HG03097 (cell line): ENCODE results near the gene POLR1G.
A peak's percentile ranks its signal among the peaks of the same experiment; 100 is the strongest.
"Not testable (repeated sequence)": the region's sequence is repeated elsewhere in the genome, so short reads cannot be mapped to it uniquely, and the experiment has no call there.

Experiments used
- ATAC-seq: cut with Tn5 transposase; IDR thresholded peaks from one replicate; pipeline ENCODE4 v1.9.1; 2021; ENCODE audit not compliant: unreplicated experiment, low FRiP score

The POLR1G gene

GRCh38 chr19:45419895-45420294, 13.5 kb downstream of the POLR1G start:
- ATAC-seq = no peak

GRCh38 chr19:45420356-45420755, 13.9 kb downstream of the POLR1G start:
- no peak for ATAC-seq

- no peak for ATAC-seq
These were observed 14.4 kb downstream of the POLR1G start for GRCh38 chr19:45420871-45421270.

- no peak for ATAC-seq
These were observed 15.6 kb downstream of the POLR1G start for GRCh38 chr19:45421947-45422498.

GRCh38 chr19:45423033-45423588, 16.7 kb downstream of the POLR1G start:
- no peak for ATAC-seq

GRCh38 chr19:45423589-45424190, 17.2 kb downstream of the POLR1G start, which contains the start of gene ERCC1:
TSS of gene ERCC1 (minus strand) at chr19:45423917. CDS start at chr19:45423374, 543 bp downstream.
- peak; percentile 59 for ATAC-seq

- peak; percentile 28 for ATAC-seq
These were observed 18.0 kb downstream of the POLR1G start for GRCh38 chr19:45424191-45425058.

GRCh38 chr19:45428384-45429231, 22.2 kb downstream of the POLR1G start:
- no peak for ATAC-seq

- not testable (repeated sequence) for ATAC-seq
These were observed 23.5 kb downstream of the POLR1G start for GRCh38 chr19:45429896-45430295.

GRCh38 chr19:45431008-45431407, 24.6 kb downstream of the POLR1G start:
- not testable (repeated sequence) for ATAC-seq

GRCh38 chr19:45432543-45432942, 26.1 kb downstream of the POLR1G start:
- ATAC-seq = not testable (repeated sequence)

- ATAC-seq = no peak
These were observed 30.9 kb downstream of the POLR1G start for GRCh38 chr19:45437328-45437727.

GRCh38 chr19:45439190-45439568, 32.7 kb downstream of the POLR1G start:
- no peak for ATAC-seq

GRCh38 chr19:45439569-45440258, 33.3 kb downstream of the POLR1G start:
- peak; percentile 65 for ATAC-seq

- no peak for ATAC-seq
These were observed 33.8 kb downstream of the POLR1G start for GRCh38 chr19:45440259-45440638.

GRCh38 chr19:45440873-45441654, 34.6 kb downstream of the POLR1G start:
- ATAC-seq = no peak

- no peak for ATAC-seq
These were observed 35.9 kb downstream of the POLR1G start for GRCh38 chr19:45442408-45442777.

GRCh38 chr19:45442778-45443461, 36.5 kb downstream of the POLR1G start:
- no peak for ATAC-seq
